Muscle layer of colon (tissue), 2 donors: Measurements from ENCODE around the gene PAQR8.

Experiments used
- H3K27ac ChIP-seq: one replicate; pipeline ENCODE4 v1.7.0; 2013; ENCODE audit warnings: low read depth, mild to moderate bottlenecking, low read length, moderate library complexity
- H3K27me3 ChIP-seq, 2 donors: one replicate each; pipeline ENCODE4 v1.7.0; 2013; ENCODE audit warnings: low read length in 2 of 2, mild to moderate bottlenecking in 2 of 2; ENCODE audit not compliant: insufficient read depth in 2 of 2, control insufficient read depth in 1 of 2
- H3K36me3 ChIP-seq: one replicate; pipeline ENCODE4 v1.7.0; 2013; ENCODE audit warnings: mild to moderate bottlenecking, low read length; ENCODE audit not compliant: insufficient read depth
- H3K4me1 ChIP-seq: one replicate; pipeline ENCODE4 v1.7.0; 2013; ENCODE audit warnings: mild to moderate bottlenecking, low read length; ENCODE audit not compliant: insufficient read depth
- H3K4me3 ChIP-seq, 2 donors: one replicate each; pipeline ENCODE4 v1.7.0; 2013; ENCODE audit warnings: low read length in 2 of 2, low read depth in 1 of 2, mild to moderate bottlenecking in 1 of 2, moderate library complexity in 1 of 2
- H3K9ac ChIP-seq: one replicate; pipeline ENCODE4 v1.7.0; 2013; ENCODE audit warnings: low read length
- H3K9me3 ChIP-seq: one replicate; pipeline ENCODE4 v1.7.0; 2013; ENCODE audit warnings: mild to moderate bottlenecking, low read length
- donor health status: abdominal sarcoma.
- donor health status: Adenocarcinoma of cecum.

PAQR8 gene

DNA sequence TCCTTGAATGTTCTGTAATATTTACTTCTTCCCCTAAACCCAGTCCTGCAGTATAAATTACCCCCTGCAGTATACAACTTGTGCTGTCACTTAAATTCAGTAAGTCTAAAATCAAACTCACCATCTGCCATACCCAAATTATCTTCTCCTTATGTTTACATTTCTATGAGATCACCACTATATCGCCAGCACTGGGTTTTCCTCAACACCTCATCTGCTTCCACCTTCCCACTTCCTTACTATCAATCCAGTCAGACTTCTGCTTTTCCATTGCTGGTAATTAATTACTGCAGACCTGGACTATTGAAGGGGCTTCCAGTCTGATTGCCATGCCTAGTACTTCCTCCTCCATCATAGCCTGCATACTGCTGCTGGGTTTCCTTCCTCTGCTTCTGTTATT, 73.4 kb downstream of the PAQR8 start:
- H3K4me3 ChIP-seq: no peak overlapping the region
- H3K27ac ChIP-seq: no peak overlapping the region
- no peaks in the 10 kb centered on the region for H3K27me3 ChIP-seq
- H3K4me1 ChIP-seq: no peaks in the 10 kb centered on the region
- no peaks in the 10 kb centered on the region for H3K9me3 ChIP-seq
- no peak overlapping the region for H3K9ac ChIP-seq
- H3K36me3 ChIP-seq: no peaks in the 10 kb centered on the region

DNA sequence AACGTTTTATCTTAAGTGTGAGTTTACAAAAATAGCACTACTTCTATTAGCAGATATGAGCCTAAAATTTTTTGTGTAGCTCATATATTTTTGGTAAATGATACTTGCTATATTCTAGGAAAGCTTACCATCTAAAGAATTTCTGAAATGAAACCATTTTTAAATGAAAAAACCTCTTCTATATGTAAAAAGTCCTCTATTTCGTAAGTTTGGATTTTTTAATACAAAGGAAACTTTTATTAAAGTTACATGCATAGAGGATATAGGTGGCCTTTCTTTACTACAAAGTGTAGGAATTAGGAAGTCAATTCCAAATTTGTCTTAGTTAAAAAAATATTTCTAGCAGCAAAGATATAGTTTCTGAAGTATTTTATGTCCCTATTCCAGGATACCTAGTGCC, 77.0 kb downstream of the PAQR8 start:
- no peak overlapping the region for H3K4me3 ChIP-seq
- no peaks in the 10 kb centered on the region for H3K4me1 ChIP-seq
- H3K27me3 ChIP-seq: no peaks in the 10 kb centered on the region
- H3K27ac ChIP-seq: no peak overlapping the region
- H3K9ac ChIP-seq: no peak overlapping the region
- no peaks in the 10 kb centered on the region for H3K36me3 ChIP-seq
- H3K9me3 ChIP-seq: no peaks in the 10 kb centered on the region

DNA sequence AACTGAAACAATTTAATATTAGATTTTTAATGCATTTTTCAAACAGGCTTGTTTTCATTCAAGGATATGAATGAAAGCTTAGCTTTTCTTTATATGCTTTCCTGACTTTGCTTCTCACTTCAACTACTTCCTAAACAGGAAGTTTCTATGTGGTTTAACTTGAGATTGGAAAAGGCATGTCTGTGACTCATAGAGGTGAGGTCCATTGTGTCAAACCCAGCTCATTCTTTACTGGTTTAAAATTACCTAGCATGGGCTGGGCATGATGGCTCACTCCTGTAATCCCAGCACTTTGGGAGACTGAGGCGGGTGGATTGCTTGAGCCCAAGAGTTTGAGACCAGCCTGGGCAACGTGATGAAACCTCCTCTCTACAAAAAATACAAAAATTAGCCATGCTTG, 92.6 kb downstream of the PAQR8 start:
- Histone ChIP-seq H3K27me3 (no peaks in the 10 kb centered on the region), H3K4me3 (no peak overlapping the region), H3K27ac (no peak overlapping the region), H3K36me3 (no peaks in the 10 kb centered on the region), H3K9me3 (no peaks in the 10 kb centered on the region), H3K9ac (no peak overlapping the region), H3K4me1 (no peaks in the 10 kb centered on the region)

DNA sequence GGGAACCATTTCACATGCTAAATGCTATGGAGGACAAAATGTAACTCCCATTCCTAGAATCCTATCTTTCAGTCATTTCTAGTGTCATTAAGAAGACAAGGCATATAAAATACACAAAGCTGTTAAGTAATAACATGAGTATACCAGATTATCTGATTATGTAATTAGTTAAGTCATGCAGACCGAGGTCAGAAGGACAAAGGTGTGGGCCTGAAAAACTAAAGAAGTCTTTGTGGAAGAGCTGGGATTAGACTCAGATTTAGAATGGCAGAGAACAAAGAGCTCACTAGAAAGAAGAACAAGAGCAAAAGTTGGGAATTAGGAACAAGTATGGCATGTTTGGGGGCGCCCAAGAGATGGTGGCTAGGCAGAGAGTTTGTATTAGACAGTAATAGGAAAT, 95.1 kb downstream of the PAQR8 start:
- no peaks in the 10 kb centered on the region for H3K36me3 ChIP-seq
- no peak overlapping the region for H3K4me3 ChIP-seq
- no peak overlapping the region for H3K27ac ChIP-seq
- no peaks in the 10 kb centered on the region for H3K9me3 ChIP-seq
- H3K9ac ChIP-seq: no peak overlapping the region
- no peaks in the 10 kb centered on the region for H3K27me3 ChIP-seq
- no peaks in the 10 kb centered on the region for H3K4me1 ChIP-seq
